ENCODE data around the gene CDH24. TPM values are rescaled to one million over a fixed set of nuclear protein-coding genes. Genes with fewer than 3 reads are reported as not detected.

Gene CDH24
- total RNA-seq, 2 donors from 2014 or later = 1.1 to 6.2 TPM

GRCh38 chr14:23097786-23098185, 40.5 kb upstream of the CDH24 start:
- H3K4me3 ChIP-seq = no peak overlapping the region
- H3K27me3 ChIP-seq (replicated peaks; ENCODE audit: insufficient read depth) = no peaks in the 10 kb centered on the region
- H3K27ac ChIP-seq = no peak overlapping the region
- H3K36me3 ChIP-seq = peaks cover 11% of the 10 kb centered on the region
- TF ChIP-seq CTCF (IDR thresholded peaks at IDR 0.05) = no peak
- no peaks in the 10 kb centered on the region for H3K9me3 ChIP-seq
- ATAC-seq (ENCODE audit: insufficient number of reproducible peaks, low FRiP score, low read depth) = no peak
- peaks cover 17 to 26% of the 10 kb centered on the region in 2 donors for H3K4me1 ChIP-seq (ENCODE audit: control insufficient read depth in 1 of 2, low read depth in 2 of 2)
- no peak for DNase-seq (ENCODE audit: low spot score)

GRCh38 chr14:23095196-23096108, 38.1 kb upstream of the CDH24 start, which contains the start of gene C14orf119:
Gene C14orf119 (plus strand): TSS chr14:23095505. CDS start chr14:23097659, 2,154 bp downstream.
- Histone ChIP-seq H3K9me3 (no peaks in the 10 kb centered on the region), H3K4me3 (peak within 1 kb of the TSS; percentile 78), H3K27me3 (replicated peaks; ENCODE audit: insufficient read depth) (no peaks in the 10 kb centered on the region), H3K4me1 (ENCODE audit: control insufficient read depth in 1 of 2, low read depth in 2 of 2) (peaks cover 19 to 33% of the 10 kb centered on the region in 2 donors), H3K27ac (peak within 1 kb of the TSS; percentile 92 to 94), H3K36me3 (peaks cover 33% of the 10 kb centered on the region)
- peak; percentile 100 for DNase-seq (ENCODE audit: low spot score)
- TF ChIP-seq CTCF (IDR thresholded peaks at IDR 0.05) = no peak
- peak; percentile 100 for ATAC-seq (ENCODE audit: insufficient number of reproducible peaks, low FRiP score, low read depth)

GRCh38 chr14:23094666-23095195, 37.4 kb upstream of the CDH24 start, which contains the start of gene ACIN1:
Gene ACIN1 (minus strand): TSS chr14:23095136. CDS start chr14:23095112, 24 bp downstream.
- ATAC-seq (ENCODE audit: insufficient number of reproducible peaks, low FRiP score, low read depth) = peak; percentile 33
- peak; percentile 40 for DNase-seq (ENCODE audit: low spot score)
- H3K36me3 ChIP-seq = peaks cover 39% of the 10 kb centered on the region

GRCh38 chr14:23093991-23094665, 36.8 kb upstream of the CDH24 start:
- TF ChIP-seq CTCF (IDR thresholded peaks at IDR 0.05) = no peak
- Histone ChIP-seq H3K27ac (peak overlapping the region; percentile 90 to 92), H3K9me3 (no peaks in the 10 kb centered on the region), H3K27me3 (replicated peaks; ENCODE audit: insufficient read depth) (no peaks in the 10 kb centered on the region), H3K4me1 (ENCODE audit: control insufficient read depth in 1 of 2, low read depth in 2 of 2) (peaks cover 19 to 33% of the 10 kb centered on the region in 2 donors), H3K4me3 (peak overlapping the region; percentile 78), H3K36me3 (peaks cover 45% of the 10 kb centered on the region)
- ATAC-seq (ENCODE audit: insufficient number of reproducible peaks, low FRiP score, low read depth) = no peak
- DNase-seq (ENCODE audit: low spot score) = no peak

More at GRCh38 chr14:23094666-23095195, 37.4 kb upstream of the CDH24 start, which contains the start of gene ACIN1:
- TF ChIP-seq CTCF (IDR thresholded peaks at IDR 0.05) = no peak
- peak within 1 kb of the TSS; percentile 78 for H3K4me3 ChIP-seq
- no peaks in the 10 kb centered on the region for H3K27me3 ChIP-seq (replicated peaks; ENCODE audit: insufficient read depth)
- peaks cover 19 to 33% of the 10 kb centered on the region in 2 donors for H3K4me1 ChIP-seq (ENCODE audit: control insufficient read depth in 1 of 2, low read depth in 2 of 2)
- H3K27ac ChIP-seq = peak within 1 kb of the TSS; percentile 92 to 94
- H3K9me3 ChIP-seq = no peaks in the 10 kb centered on the region

All from thoracic aorta (tissue), 2 donors.